Measurements from ENCODE around the gene FAM131B.

FAM131B gene

DNA sequence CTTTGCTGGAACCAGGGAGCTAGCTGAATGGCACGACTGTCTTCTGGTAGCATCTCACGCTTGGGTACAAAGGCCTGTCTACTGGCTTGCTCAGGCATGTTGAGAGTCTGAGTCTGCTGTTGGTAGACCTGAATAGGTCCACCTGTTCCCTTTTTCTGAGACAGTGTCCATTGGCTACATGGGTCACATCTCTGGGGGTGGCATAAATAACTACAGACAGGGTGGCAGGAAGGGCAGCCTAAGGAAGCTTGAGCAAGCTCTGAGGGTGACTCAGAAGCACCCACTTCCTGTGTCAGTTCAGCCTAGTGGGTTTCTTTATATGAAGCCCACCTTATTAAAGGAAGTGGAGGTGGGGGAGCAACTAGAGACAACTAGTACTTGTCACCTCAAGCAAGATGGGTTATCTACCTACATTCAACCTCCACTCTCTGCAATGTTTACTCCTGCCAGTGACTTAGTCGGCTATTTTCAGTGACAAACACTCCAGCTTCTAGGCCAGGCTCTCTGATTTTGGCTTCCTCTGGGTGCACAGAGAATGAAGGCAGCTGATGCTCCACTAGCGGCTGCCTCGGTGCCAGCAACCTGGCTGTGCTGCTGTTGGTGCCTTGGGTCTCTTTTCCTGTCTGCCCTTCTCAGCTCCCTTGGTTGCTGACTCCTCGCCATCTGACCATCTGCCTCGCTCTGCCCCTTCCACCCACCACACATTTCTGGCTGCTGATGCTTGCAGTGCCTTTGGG lies 13.0 kb upstream of the FAM131B start:
- H3K27me3 ChIP-seq (replicated peaks in 2 of 5; ENCODE audit: control insufficient read depth in 4 of 5, insufficient read depth in 5 of 5, low read length in 4 of 5), result no peaks in the 10 kb centered on the region
- peak overlapping the region in 2 of 7 experiments; percentile 29 to 51 for H3K4me3 ChIP-seq (ENCODE audit: control insufficient read depth in 1 of 7, extremely low read depth in 1 of 7, insufficient read depth in 4 of 7, low read depth in 2 of 7, low read length in 6 of 7)
- no peaks in the 10 kb centered on the region for H3K36me3 ChIP-seq (ENCODE audit: control insufficient read depth in 4 of 4, insufficient read depth in 4 of 4, low read length in 3 of 4)
- DNase-seq, result peak; percentile 70 to 97 (median 93)
- ChIA-PET POLR2A (interaction anchor here (1.0 to 1.2 kb wide), 2 partner anchors 9 to 30 kb away, joined by 3 to 8 read pairs; no protein-coding TSS in a partner anchor), CTCF (interaction anchor here (0.9 to 3.0 kb wide), 14 partner anchors 8 to 84 kb away, joined by 3 to 10 read pairs (median 4); partner anchors contain the start of genes EPHA1 and FAM131B)
- H3K27ac ChIP-seq (ENCODE audit: insufficient read depth in 1 of 2, low read depth in 1 of 2, low read length in 2 of 2, poor library complexity in 1 of 2, severe bottlenecking in 2 of 2), result peak overlapping the region; percentile 37 to 40
- no peaks in the 10 kb centered on the region for H3K9me3 ChIP-seq (ENCODE audit: control extremely low read depth in 1 of 5, control insufficient read depth in 4 of 5, insufficient read depth in 2 of 5, low read depth in 1 of 5, low read length in 4 of 5)
- 62% methylated on average over 7 of the region's 7 CpGs for WGBS (ENCODE audit: insufficient coverage)
- peaks cover 36 to 79% (median 67%) of the 10 kb centered on the region in 4 experiments for H3K4me1 ChIP-seq (ENCODE audit: control extremely low read depth in 1 of 4, control insufficient read depth in 4 of 4, insufficient read depth in 4 of 4, low read length in 3 of 4)

DNA sequence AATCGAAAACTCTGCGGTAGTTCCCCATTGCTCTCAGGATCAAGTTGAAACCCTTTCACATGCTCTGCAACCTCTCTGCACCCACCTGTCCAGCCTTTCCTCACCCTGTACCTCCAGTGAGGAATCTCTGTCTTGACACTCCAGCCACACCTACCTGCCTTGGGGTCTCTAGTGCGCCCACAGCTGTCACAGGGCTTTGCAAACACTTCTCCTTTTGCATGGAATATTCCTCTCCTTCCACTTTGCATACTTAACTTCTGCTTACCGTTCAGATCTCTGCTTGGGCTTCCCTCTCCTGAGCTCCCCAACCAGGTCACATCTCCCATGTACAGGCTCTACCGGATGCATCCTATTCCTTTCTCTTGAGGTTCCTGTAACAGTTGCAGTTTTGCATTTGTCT lies 12.0 kb upstream of the FAM131B start:
- DNase-seq, result peak in 2 of 3 donors; percentile 62 to 73
- H3K9me3 ChIP-seq (ENCODE audit: control extremely low read depth in 1 of 5, control insufficient read depth in 4 of 5, insufficient read depth in 2 of 5, low read depth in 1 of 5, low read length in 4 of 5), result no peaks in the 10 kb centered on the region
- ChIA-PET POLR2A (interaction anchor here (1.2 kb wide), 1 partner anchor 29 kb away, joined by 3 read pairs; no protein-coding TSS in a partner anchor), CTCF (interaction anchor here (1.0 to 3.0 kb wide), 13 partner anchors 9 to 83 kb away, joined by 3 to 10 read pairs (median 4); partner anchors contain the start of genes EPHA1 and FAM131B)
- no peak overlapping the region for H3K27ac ChIP-seq (ENCODE audit: insufficient read depth in 1 of 2, low read depth in 1 of 2, low read length in 2 of 2, poor library complexity in 1 of 2, severe bottlenecking in 2 of 2)
- H3K27me3 ChIP-seq (replicated peaks in 2 of 5; ENCODE audit: control insufficient read depth in 4 of 5, insufficient read depth in 5 of 5, low read length in 4 of 5), result no peaks in the 10 kb centered on the region
- H3K4me1 ChIP-seq (ENCODE audit: control extremely low read depth in 1 of 4, control insufficient read depth in 4 of 4, insufficient read depth in 4 of 4, low read length in 3 of 4), result peaks cover 31 to 72% (median 63%) of the 10 kb centered on the region in 4 experiments
- WGBS (ENCODE audit: insufficient coverage), result 41% methylated on average over 5 of the region's 5 CpGs
- H3K4me3 ChIP-seq (ENCODE audit: control insufficient read depth in 1 of 7, extremely low read depth in 1 of 7, insufficient read depth in 4 of 7, low read depth in 2 of 7, low read length in 6 of 7), result peak overlapping the region in 1 of 7 experiments; percentile 51
- H3K36me3 ChIP-seq (ENCODE audit: control insufficient read depth in 4 of 4, insufficient read depth in 4 of 4, low read length in 3 of 4), result no peaks in the 10 kb centered on the region

DNA sequence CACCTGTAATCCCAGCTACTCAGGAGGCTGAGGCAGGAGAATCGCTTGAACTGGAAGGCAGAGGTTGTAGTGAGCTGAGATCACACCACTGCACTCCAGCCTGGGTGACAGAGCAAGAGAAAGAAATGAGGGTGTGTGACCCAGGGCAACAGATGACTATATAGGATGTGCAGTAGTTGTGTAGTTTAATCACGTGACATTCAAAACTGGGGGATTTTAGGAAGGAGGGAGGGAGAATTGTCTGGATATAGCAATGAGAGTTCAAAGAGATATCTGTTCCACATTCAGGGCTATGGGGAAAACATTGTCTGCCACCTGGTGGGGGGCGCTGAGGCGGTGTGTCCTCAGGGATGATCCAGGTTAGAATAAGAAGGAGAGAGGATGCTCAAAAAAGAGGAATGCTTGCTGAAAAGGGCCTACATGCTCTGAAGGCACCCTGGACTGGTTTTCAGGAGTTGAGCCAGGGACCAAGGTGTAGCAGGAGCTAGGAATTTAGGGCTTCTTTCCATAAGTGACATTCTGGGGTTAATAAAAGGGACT lies 10.8 kb upstream of the FAM131B start:
- ChIA-PET POLR2A (no interaction called here), CTCF (interaction anchor here (1.1 to 1.5 kb wide), 6 partner anchors 13 to 133 kb away, joined by 3 to 5 read pairs (median 4); no protein-coding TSS in a partner anchor)
- H3K27ac ChIP-seq (ENCODE audit: insufficient read depth in 1 of 2, low read depth in 1 of 2, low read length in 2 of 2, poor library complexity in 1 of 2, severe bottlenecking in 2 of 2), result no peak overlapping the region
- H3K4me3 ChIP-seq (ENCODE audit: control insufficient read depth in 1 of 7, extremely low read depth in 1 of 7, insufficient read depth in 4 of 7, low read depth in 2 of 7, low read length in 6 of 7), result no peak overlapping the region
- peaks cover 24 to 60% (median 52%) of the 10 kb centered on the region in 4 experiments for H3K4me1 ChIP-seq (ENCODE audit: control extremely low read depth in 1 of 4, control insufficient read depth in 4 of 4, insufficient read depth in 4 of 4, low read length in 3 of 4)
- H3K36me3 ChIP-seq (ENCODE audit: control insufficient read depth in 4 of 4, insufficient read depth in 4 of 4, low read length in 3 of 4), result no peaks in the 10 kb centered on the region
- 100% methylated on average over 2 of the region's 4 CpGs for WGBS (ENCODE audit: insufficient coverage)
- H3K9me3 ChIP-seq (ENCODE audit: control extremely low read depth in 1 of 5, control insufficient read depth in 4 of 5, insufficient read depth in 2 of 5, low read depth in 1 of 5, low read length in 4 of 5), result no peaks in the 10 kb centered on the region
- H3K27me3 ChIP-seq (replicated peaks in 2 of 5; ENCODE audit: control insufficient read depth in 4 of 5, insufficient read depth in 5 of 5, low read length in 4 of 5), result no peaks in the 10 kb centered on the region
- no peak for DNase-seq

DNA sequence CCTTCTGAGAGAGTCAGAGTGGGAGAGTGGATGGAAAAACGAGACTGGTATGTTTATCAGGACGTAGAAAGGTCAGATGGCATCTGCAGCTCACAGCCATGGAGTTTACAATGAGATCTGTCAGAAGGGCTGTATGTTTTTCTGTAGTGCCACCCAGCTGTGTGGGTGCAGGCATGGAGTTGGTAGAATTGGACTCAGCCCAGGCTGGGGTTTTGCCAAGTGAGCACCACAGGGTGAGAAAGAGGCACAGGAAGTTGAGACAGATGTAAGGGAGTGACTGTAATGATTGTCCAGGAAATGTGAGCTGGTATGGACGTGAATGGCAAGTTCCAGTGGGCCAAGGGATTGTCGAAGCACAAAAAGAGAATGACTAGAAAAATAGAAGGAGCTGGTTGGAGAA lies 9.6 kb upstream of the FAM131B start:
- Histone ChIP-seq H3K4me1 (ENCODE audit: control extremely low read depth in 1 of 4, control insufficient read depth in 4 of 4, insufficient read depth in 4 of 4, low read length in 3 of 4) (peaks cover 24 to 53% (median 48%) of the 10 kb centered on the region in 4 experiments), H3K4me3 (ENCODE audit: control insufficient read depth in 1 of 7, extremely low read depth in 1 of 7, insufficient read depth in 4 of 7, low read depth in 2 of 7, low read length in 6 of 7) (no peak overlapping the region), H3K36me3 (ENCODE audit: control insufficient read depth in 4 of 4, insufficient read depth in 4 of 4, low read length in 3 of 4) (no peaks in the 10 kb centered on the region), H3K9me3 (ENCODE audit: control extremely low read depth in 1 of 5, control insufficient read depth in 4 of 5, insufficient read depth in 2 of 5, low read depth in 1 of 5, low read length in 4 of 5) (no peaks in the 10 kb centered on the region), H3K27ac (ENCODE audit: insufficient read depth in 1 of 2, low read depth in 1 of 2, low read length in 2 of 2, poor library complexity in 1 of 2, severe bottlenecking in 2 of 2) (no peak overlapping the region), H3K27me3 (replicated peaks in 2 of 5; ENCODE audit: control insufficient read depth in 4 of 5, insufficient read depth in 5 of 5, low read length in 4 of 5) (no peaks in the 10 kb centered on the region)
- WGBS (ENCODE audit: insufficient coverage), result 6% methylated on average over 2 of the region's 4 CpGs
- peak; percentile 66 to 91 (median 80) for DNase-seq
- ChIA-PET CTCF (interaction anchor here (0.7 to 4.7 kb wide), 16 partner anchors 10 to 133 kb away, joined by 3 to 23 read pairs (median 3); partner anchors contain the start of gene FAM131B), POLR2A (interaction anchor here (0.7 kb wide), 1 partner anchor 71 kb away, joined by 3 read pairs; no protein-coding TSS in a partner anchor)

DNA sequence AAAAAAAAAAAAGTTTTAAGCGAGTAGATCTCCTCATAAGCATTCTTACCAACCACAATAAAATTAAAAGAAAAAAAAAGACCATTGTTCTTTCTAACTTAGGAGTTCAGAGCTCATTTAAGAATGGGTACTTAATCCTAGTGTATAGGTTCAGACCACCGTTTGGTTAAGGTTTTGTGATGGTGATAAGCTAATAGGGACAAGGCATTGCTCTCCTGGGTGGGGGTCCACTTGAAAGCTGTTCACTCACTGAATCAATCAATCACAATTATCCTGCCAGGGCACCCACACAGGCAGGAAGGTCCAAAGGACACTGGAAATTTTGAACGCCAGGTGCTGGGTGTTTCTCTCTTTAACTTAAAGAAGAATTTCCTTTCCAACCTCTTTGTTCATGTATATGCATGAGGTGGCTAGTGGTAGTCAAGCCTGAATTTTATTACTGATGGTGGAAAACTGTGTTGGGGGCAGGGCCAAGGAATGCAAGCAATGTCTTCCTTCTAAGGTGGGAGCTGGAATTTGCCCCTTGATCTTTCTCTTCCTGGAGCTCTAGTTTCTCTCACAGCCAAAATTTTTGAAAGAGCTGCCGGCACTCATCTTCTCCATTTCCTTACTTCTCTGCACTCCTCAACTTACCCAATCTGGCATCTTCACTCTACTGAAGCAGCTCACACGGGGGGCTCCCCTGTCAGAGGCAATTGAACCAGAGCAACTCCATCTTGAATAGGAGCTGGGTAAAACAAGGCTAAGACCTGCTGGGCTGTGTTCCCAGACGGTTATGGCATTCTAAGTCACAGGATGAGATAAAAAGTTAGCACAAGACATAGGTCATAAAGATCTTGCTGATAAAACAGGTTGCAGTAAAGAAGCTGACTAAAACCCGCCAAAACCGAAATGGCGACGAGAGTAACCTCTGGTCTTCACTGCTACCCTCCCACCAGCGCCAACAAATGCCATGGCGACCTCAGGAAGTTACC lies 7.5 kb upstream of the FAM131B start:
- 94% methylated on average over 6 of the region's 12 CpGs for WGBS (ENCODE audit: insufficient coverage)
- Histone ChIP-seq H3K4me1 (ENCODE audit: control extremely low read depth in 1 of 4, control insufficient read depth in 4 of 4, insufficient read depth in 4 of 4, low read length in 3 of 4) (peaks cover 10 to 36% (median 29%) of the 10 kb centered on the region in 4 experiments), H3K4me3 (ENCODE audit: control insufficient read depth in 1 of 7, extremely low read depth in 1 of 7, insufficient read depth in 4 of 7, low read depth in 2 of 7, low read length in 6 of 7) (no peak overlapping the region), H3K27ac (ENCODE audit: insufficient read depth in 1 of 2, low read depth in 1 of 2, low read length in 2 of 2, poor library complexity in 1 of 2, severe bottlenecking in 2 of 2) (no peak overlapping the region), H3K27me3 (replicated peaks in 2 of 5; ENCODE audit: control insufficient read depth in 4 of 5, insufficient read depth in 5 of 5, low read length in 4 of 5) (peaks cover 0 to 8% (median 2%) of the 10 kb centered on the region in 5 experiments), H3K9me3 (ENCODE audit: control extremely low read depth in 1 of 5, control insufficient read depth in 4 of 5, insufficient read depth in 2 of 5, low read depth in 1 of 5, low read length in 4 of 5) (no peaks in the 10 kb centered on the region), H3K36me3 (ENCODE audit: control insufficient read depth in 4 of 4, insufficient read depth in 4 of 4, low read length in 3 of 4) (no peaks in the 10 kb centered on the region)
- no peak for DNase-seq
- ChIA-PET POLR2A (interaction anchor here (0.6 to 0.8 kb wide), 3 partner anchors 38 to 84 kb away, joined by 3 to 6 read pairs (median 4); no protein-coding TSS in a partner anchor), CTCF (interaction anchor here (0.6 to 4.7 kb wide), 13 partner anchors 10 to 136 kb away, joined by 3 to 23 read pairs (median 5); partner anchors contain the start of gene EPHA1)

- CTCF ChIA-PET, result interaction anchor here (1.4 to 4.7 kb wide), 5 partner anchors 9 to 128 kb away, joined by 5 to 23 read pairs (median 9); no protein-coding TSS in a partner anchor
- H3K9me3 ChIP-seq (ENCODE audit: control extremely low read depth in 1 of 5, control insufficient read depth in 4 of 5, insufficient read depth in 2 of 5, low read depth in 1 of 5, low read length in 4 of 5), result no peaks in the 10 kb centered on the region
Measured at GRCh38 chr7:143368387-143368786, 5.9 kb upstream of the FAM131B start.

More at GRCh38 chr7:143368387-143368786, 5.9 kb upstream of the FAM131B start:
- peaks cover 2 to 20% (median 13%) of the 10 kb centered on the region in 4 experiments for H3K4me1 ChIP-seq (ENCODE audit: control extremely low read depth in 1 of 4, control insufficient read depth in 4 of 4, insufficient read depth in 4 of 4, low read length in 3 of 4)
- no peak for DNase-seq
- POLR2A ChIA-PET, result interaction anchor here (1.2 kb wide), 1 partner anchor 20 kb away, joined by 3 read pairs; no protein-coding TSS in a partner anchor
- H3K27me3 ChIP-seq (replicated peaks in 2 of 5; ENCODE audit: control insufficient read depth in 4 of 5, insufficient read depth in 5 of 5, low read length in 4 of 5), result peaks cover 9 to 23% (median 13%) of the 10 kb centered on the region in 5 experiments
- H3K27ac ChIP-seq (ENCODE audit: insufficient read depth in 1 of 2, low read depth in 1 of 2, low read length in 2 of 2, poor library complexity in 1 of 2, severe bottlenecking in 2 of 2), result no peak overlapping the region
- 100% methylated on average over 1 of the region's 1 CpG for WGBS (ENCODE audit: insufficient coverage)
- H3K36me3 ChIP-seq (ENCODE audit: control insufficient read depth in 4 of 4, insufficient read depth in 4 of 4, low read length in 3 of 4), result no peaks in the 10 kb centered on the region
- no peak overlapping the region for H3K4me3 ChIP-seq (ENCODE audit: control insufficient read depth in 1 of 7, extremely low read depth in 1 of 7, insufficient read depth in 4 of 7, low read depth in 2 of 7, low read length in 6 of 7)

Measured in common myeloid progenitor, CD34-positive (primary cell).